Measurements from ENCODE around the gene PRR36.

PRR36 gene

DNA sequence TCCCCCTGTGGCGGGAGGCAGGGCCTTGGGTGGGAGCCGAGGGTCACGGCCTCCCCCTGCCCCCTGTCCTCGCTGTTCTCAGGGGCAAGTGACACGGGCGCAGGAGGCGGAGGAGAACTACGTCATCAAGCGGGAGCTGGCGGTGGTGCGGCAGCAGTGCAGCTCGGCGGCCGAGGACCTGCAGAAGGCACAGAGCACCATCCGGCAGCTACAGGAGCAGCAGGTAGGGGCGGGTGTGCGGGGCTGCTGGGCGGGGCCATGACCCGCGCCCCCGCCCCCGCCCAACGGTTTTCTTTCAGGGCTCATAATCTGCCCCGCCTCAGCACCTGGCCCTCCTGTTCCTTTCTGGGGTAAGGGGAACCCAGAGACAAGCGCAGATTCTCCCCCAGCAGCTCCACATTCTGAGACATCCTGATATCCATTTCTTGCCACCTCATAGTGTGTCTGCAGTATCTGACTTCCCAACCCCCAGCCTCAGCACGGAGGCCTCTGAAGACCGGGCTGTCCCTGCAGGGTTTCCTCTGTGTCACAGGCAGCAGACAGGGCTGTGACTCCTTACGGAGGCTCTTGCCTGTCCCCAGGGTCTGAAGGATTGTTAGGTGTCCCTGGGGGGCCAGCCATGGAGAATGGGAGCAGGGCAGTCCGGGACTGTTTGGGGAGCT lies 15.9 kb downstream of the PRR36 start:
- no peak for DNase-seq

DNA sequence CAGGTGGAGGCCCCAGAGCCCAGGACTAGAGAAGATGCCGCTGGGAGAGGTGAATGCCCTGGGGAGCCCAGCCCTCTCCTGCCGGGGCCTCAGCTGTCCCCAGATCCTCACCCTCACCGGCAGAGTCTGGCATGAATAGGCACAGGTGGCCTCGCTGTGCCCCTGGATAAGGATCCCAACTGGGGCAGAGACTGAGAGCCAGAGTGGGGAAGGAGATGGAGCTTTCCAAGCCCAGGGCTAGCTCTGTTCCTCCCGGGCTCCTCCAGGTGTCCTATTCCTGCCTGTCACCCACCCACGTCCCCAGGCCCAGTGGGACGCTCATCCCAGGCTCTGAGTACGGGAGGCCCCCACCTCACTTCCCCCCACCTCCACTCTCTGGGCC lies 16.5 kb downstream of the PRR36 start:
- no peak for DNase-seq

DNA sequence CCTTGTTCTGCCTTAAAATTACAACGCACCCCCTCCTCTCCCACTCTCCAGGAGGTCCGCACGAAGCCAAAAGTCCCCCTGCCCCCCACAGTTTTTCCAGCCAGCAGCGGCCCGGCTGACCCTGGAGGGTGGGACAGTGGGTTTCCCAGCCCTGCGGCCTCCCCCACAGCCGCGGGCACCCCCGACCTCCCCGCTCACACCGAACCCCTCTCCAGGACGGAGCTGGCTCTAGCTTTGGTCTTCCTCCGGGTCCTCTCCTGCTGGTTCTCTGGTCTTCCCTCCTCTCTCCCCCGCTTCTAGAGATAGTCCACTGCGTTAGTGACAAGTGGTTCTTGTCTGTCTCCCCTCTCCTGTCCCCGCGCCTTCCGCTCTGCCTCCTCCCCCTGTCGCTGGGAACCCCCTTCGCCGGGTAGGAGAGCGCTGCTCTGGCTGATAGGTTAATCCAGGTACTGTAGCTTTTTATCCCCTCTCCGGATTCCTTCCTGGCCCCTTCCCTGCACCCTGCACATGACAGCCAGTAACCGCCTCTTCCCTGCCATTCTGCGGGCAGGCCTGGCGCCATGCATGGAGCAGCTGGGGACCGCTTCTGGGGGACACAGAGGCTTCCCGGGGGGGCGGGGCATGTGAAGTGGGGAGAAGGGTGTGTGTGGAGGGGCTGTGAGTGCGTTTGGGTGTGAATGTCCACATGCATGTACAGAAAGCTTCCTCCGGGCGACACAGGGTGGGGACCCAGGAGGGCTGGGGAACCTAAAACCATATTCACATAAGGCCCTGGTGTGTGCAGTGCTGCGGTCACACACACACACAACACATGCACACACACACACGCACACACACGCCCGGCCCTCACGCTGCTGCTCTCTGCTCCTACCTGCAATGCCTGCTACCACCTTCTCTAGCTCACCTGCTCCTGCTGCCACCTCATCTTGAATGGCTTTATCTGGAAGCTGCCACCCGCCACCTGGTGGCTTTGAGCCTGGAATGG lies 17.2 kb downstream of the PRR36 start:
- no peak for DNase-seq

DNA sequence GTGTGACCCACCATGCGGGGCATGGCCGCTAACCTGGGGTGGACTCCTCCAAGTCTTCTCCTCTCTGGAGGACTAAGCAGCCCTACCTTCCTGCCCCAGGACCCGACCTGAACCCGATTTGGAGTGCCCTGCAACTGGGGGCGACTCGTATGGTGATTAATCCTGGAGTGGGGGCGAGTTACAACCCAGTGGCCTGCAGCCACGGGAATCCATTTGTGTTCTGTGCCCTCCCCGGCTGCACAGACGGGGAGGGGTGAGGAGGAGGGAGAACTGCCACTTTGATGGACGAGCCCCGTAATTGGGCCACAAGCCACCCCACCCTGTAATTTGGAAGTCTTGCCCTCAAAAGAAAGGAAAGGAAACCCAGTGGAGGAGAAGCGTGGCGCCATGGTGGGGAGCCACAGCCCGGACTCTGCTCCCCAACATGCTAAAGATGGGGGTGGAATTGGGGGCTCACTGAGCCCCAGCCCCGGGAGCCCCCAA lies 18.0 kb downstream of the PRR36 start:
- DNase-seq, result no peak

DNA sequence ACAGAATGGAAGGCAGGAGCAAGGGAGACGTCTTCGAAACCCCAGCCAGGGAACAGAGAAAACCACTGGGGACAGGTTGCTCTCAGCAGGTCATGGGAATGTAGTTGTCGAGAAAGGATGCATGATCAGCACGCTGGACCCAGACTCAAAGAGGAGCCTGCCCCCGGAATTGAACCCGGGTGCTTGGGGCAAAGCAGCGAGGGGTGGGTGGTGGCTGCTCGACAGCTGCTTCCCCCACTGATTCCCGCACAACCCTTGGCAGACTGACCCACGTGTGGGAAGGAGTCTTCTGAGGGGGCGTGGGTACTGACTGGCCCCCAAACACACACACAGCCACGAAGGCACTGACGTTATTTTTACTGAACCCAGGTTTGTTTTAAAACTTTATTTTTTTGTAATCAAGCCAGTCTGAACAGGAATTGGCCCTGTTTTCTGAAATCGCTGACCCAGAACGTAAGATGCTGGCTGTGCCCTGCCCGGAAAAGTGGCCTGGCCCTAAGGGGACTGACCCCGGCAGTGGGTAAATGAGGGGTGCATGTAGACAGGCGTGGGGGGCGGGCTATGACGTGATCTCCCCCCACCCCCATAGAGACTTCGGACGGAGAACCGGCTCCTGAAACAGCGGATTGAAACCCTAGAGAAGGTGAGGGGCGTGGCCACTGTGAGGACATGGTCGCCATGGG lies 18.6 kb downstream of the PRR36 start:
- DNase-seq, result no peak

DNA sequence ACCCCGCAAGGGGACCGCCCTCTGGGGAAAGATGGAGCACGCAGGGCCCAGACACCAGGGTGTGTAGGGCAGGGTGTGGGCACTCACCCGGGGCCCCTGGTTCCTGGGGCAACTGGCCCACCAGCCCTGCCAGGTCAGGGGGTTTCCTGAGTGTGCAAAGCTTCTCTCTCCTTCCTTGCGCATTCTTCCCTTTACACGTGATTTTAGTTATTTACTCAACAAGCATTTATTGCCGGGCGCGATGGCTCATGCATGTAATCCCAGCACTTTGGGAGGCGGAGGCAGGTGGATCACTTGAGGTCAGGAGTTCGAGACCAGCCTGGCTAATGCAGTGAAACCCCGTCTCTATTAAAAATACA lies 20.4 kb downstream of the PRR36 start:
- DNase-seq, result no peak

DNA sequence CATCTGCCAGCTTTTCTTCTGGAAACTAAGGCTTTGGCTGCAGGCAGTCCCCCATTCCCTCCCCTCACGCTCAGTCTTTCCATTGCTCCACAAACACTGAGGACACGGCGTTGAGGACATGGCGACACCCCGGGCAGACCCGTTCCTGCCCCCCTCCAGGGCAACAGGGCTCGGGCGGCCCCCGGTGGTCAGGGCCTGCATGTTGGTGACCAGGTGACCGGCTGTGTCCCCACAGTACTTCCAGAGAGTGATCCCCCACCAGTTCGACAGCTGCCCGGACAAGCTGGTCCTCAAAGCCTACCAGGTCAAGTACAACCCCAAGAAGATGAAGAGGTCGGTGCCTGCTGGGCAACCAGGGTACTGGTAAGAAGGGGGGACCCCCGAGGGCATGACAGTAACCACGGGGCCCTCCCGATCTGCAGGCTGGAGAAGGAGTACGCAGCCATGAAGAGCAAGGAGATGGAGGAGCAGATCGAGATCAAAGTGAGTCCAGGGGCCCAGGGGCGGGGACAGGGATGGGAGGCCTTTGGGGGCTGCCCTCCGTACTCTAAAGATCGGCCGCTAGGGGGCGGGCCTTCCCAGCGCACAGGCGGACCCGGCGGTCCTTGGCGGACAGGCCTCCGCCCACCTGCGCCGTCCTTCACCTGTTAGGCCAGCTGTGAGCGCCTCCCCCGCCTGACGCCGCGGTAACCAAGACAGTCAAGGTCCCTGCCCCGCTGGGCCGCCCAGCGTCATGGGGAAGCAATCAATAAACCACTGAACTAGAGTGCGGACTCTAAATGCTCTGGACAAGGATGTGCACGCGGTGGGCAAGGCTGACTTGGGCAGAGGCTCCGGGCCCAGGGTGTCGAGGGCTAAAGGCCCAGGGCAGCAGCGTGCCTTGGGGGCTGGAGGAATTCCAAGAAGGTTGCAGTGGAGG lies 21.1 kb downstream of the PRR36 start:
- peak; percentile 91 for DNase-seq

DNA sequence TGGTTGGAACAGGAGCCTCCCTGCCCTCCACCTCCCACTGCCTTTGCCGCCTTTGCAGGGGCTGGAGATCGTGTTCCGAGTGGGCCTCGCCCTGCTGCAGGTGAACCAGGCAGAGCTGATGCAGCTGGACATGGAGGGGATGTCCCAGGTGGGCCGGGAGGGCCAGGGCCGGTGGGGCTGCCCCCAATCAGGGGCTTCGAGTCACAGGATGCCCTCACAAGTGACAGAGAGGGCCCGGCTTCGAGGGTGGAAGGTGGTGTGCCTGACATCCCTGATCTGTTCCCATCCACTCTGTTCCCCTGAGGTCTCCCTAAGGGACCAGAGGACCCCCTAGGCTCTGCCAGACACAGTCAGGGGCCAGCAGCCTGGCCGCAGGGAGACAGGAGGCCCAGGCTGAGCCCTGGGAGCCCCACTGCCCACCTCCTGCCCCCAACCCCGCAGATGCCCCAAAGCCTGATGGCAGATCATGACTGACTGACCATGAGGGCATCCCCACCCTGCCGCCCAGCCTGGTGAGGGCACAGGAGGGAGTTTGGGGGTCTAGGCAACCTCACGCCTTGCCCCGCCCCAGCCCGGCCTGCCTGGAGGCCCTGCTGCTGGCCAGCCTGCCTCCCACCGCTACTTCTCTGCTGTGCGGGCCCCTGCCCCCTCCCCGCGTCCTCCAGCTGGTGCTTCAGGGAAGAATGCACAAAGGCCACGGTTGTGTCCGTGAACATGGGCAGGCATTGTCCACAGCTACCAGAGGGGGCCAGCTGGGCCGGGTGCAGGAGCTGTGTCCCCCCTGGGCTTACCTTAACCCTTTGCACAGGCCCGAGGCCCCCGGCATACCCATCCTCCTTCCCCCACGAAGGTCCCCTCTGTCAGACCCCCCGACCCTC lies 22.3 kb downstream of the PRR36 start:
- no peak for DNase-seq

DNA sequence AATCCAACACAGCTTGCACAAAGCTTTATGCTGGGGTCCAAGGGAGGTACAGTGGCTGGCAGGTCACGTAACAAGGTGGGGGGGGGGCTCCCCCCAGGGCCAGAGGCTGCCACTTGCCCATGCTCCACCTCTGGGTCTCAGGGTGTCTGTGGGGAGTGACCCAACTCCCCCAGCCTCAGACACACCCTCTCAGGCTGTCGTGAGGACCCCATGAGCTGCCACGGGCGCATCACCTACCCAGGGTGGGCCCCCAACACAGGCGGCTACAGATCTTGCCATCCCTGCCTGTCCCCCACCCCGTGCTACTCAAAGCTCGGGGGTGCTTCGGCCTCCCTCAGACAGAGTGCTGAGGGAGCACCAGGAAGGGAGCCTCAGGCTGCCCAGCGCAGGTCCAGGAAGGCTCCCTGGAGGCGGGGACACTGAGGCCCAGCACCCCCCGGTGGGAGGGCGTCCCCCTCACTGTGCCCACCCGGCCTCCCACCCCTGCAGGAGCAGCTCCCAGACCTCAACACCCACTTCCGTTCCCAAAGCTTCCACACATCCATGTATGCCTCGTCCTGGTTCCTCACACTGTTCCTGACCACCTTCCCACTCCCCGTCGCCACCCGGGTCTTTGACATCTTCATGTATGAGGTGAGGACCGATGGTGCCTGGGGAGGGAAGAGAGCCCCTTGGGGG lies 23.1 kb downstream of the PRR36 start:
- DNase-seq, result no peak

DNA sequence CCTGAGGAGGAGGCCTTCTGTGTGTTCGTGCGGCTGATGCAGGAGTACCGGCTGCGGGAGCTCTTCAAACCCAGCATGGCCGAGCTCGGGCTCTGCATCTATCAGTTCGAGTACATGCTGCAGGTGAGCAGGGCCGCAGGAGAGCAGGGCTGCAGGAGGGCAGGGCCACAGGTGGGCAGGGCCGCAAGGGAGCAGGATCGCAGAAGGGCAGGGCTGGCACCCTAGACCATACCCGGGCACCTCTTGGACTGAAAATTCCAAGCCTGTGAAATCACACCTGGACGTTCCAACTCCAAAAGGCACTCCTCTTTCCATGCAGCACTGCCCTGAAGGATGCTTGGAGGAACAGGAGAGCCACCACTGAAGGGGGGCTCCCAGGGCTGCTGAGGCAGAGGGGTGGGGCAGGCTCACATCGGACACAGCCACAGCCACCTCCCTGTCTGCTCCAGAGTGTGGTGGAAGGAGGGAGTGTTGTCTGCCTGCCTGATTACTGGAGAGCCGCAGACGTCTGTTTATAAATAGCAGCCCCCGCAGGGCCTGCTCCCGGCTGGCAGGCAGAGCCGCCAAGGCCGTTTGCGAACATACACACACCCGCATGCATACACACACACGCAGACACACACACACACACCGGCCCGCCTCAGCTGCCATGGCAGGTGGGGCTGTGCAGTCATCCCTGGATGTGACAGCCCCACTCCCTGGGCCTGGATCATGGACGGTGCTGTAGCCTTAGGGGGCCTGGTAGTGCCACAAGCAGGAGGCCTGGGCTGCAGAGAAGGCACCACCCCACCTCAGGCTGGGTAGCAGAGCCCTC lies 24.0 kb downstream of the PRR36 start:
- DNase-seq, result no peak

DNA sequence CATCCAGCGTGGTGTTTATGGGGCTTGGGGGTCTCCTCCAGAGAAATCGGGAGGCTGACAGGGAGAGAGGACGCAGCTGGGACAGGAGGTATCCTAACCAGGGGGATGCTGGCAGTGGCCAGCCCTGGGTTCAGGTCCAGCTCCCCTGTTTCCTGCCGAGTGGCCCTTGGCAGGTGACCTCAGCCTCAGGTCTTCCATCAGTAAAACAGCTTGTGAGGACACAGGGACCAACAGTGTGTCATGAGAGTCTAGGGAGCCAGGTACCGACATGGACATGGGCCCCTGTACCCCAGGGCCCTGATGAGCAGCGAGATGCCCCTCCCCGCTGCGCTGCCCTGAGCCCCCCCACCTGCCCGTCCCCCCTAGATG lies 24.6 kb downstream of the PRR36 start:
- DNase-seq, result no peak

DNA sequence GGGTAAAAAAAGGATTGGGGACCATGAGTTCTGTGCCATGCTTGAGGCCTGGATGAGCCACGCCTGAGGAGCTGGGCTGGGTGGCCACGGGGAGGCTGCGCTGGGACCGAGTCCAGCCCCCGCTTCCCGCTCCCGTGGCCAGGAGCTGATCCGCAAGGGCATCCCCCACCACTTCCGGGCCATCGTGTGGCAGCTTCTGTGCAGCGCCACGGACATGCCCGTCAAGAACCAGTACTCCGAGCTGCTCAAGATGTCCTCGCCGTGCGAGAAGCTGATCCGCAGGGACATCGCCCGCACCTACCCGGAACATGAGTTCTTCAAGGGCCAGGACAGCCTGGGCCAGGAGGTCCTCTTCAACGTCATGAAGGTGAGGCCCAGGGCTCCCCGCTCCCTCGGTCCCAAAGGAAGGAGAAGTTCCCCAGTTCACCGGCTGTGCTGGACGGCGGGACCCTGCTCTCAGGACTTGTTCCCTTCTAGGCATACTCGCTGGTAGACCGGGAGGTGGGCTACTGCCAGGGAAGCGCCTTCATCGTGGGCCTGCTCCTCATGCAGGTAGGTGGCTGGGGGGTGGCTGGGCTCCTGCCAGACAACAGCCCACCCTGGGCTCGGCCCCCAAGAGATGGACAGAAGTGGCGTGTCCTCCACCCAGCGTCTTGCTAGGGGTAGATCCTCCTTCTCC lies 25.3 kb downstream of the PRR36 start:
- no peak for DNase-seq

DNA sequence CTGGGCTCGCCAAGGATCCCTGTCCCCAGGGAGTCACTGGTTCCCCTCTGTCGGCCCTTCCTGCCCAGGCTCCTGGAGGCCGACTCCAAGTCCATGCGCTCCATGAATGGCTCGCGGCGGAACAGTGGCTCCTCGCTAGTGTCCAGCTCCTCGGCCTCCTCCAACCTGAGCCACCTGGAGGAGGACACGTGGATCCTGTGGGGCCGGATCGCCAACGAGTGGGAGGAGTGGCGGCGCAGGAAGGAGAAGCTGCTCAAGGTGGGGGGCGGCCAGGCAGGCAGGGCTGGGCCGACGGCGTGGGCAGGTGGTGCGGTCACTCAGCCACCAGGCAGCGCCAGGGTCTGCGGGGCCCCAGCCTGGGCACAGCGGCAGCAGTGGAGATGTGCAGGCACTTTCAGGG lies 26.5 kb downstream of the PRR36 start:
- DNase-seq, result no peak

DNA sequence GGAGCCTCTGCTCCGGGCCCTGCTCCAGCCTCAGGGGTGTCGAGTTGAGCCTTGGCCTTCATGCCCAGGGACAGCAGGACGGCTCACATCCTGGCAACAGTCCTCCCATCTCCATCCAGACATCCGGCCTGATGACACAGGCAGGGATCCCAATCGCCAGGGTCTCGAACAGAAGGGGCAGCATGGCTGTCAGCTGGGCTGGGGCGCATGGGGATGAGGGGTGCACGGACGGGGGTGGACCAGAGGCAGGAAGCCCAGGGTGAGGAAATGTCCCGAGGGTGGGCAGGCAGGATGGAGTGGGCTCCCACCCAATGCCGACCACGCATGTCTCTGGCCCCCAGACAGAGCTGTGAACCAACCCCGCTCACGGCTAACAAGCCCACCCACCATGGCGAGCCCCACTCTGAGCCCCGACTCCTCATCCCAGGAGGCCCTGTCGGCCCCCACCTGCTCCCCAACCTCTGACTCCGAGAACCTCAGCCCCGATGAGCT lies 28.0 kb downstream of the PRR36 start:
- no peak for DNase-seq

DNA sequence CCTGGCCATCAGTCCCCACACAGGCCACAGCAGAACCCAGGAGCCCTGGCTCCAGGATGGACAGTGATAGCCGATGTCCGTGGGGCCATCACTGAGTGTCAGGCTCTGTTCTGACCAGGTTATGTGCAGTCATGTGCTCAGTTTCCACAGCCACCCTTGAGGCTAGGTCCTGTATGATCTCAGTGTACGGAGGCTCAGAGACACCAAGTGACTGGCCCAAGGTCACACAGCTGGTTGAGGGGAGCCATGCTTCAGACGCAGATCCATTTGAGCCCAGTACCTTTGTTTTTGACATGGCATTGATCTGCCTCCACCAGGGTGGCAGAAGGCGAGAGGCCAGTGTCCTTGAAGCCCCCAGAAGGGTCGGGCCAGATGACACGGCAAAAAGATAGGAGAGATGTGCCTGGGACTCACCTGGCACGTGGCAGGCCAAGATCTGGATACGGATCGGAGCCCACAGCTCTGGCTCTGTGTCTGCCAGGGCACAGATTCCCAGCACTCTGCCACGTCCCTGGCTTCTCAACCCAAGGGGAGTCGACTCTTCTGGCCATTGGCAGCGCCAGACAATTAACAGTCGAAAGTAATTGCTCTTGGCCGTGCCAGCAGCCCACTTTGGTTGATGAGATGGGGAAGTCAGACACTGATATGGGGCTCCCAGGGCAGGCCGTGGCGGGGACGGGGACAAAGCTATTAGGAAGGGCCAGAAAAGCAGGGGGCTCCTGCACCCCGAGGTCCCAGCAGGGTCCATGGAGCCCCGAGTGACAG lies 28.6 kb downstream of the PRR36 start:
- DNase-seq, result no peak

DNA sequence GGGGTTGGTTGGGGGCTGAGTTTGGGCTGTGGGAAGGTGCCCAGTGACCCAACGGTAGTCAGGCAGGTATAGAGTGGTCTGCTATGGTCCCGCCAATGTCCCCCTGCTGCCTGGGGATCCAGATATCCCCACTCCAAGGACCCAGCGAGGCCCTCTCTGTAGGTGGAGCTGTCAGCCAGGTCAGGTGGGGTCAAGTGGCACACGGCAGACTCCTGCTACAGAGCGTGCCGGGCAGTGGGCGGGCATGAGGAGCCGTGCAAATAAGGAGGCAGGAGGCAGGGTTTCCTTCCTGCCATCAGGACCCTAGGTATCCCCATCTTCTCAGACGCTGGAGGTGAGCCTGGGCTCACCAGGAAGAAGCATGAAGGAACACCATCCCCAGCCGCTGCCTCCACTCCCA lies 29.2 kb downstream of the PRR36 start:
- no peak for DNase-seq

DNA sequence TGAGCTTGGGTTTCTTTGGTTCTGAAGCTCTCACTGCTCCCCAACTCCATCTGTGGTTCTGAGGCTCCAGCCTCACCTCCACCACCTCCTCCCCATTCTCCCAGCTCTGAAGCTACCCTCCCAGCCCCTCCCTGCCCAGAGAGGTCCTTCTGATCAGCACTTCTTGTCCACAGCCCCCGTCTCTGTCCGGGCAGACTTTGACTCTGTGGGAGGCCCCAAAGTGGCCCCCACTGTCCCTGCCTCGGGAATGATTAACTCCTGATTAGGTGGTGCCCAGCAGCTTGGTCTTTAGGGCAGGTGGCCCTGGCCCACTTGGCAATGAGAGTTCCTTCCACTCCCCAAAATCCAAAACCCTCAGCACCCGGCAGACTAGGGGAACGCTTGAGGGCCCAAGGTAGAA lies 29.8 kb downstream of the PRR36 start:
- no peak for DNase-seq

DNA sequence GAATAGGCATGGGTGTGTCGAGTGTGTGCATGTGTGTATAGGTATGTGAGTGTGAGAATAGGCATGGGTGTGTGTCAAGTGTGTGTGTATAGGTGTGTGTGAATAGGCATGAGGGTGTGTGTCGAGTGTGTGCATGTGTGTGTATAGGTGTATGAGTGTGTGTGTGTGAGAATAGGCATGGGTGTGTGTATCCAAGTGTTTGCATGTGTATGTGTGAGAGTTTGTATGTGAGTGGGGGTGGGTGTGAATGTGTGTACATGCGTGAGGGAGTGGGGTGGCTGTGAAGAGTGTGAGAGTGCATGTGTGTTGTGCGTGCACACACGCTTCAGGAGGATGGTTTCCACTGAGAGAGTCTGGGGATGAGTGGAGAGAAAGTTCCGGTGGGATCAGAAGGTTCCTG lies 30.7 kb downstream of the PRR36 start:
- no peak for DNase-seq
